HCT116 (cell line): ENCODE measurements around the gene STK31. TPM values are rescaled to one million over a fixed set of nuclear protein-coding genes. Genes with fewer than 3 reads are reported as not detected.

Experiments used
- ATAC-seq: fragments of 200-7000 bp; cut with Tn5 transposase; 2 replicates; pipeline ENCODE4 v1.9.1; 2020; ENCODE audit warnings: mild to moderate bottlenecking, moderate library complexity
- BruUV-seq: library from RNA; stranded (reverse); fragments of 400-500 nt; replicated peaks from 2 replicates; lab custom pipeline; 2021; lab: Mats Ljungman, UMichigan
- CTCF ChIA-PET: fragments of 300-600 bp; sonication (Branson Sonifier 250); formaldehyde crosslinking; loops from one replicate; lab custom pipeline; 2021; ENCODE audit warnings: antibody characterized with exemption; lab: Charles Lee
- POLR2A ChIA-PET: fragments of 300-600, 350-600 bp; sonication (Branson Sonifier 250); formaldehyde crosslinking; loops from one replicate; lab custom pipeline; 2021; ENCODE audit warnings: antibody characterized with exemption; lab: Charles Lee
- RAD21 ChIA-PET, 2 experiments: fragments of 300-600 bp; sonication (Branson Sonifier 250); formaldehyde crosslinking; loops; one replicate each; lab custom pipeline; 2023; ENCODE audit warnings: low total read pairs in 2 of 2; ENCODE audit not compliant: uncharacterized antibody in 2 of 2, unreplicated experiment in 2 of 2, low non-redundant PET in 1 of 2; lab: Charles Lee
- DNase-seq: peaks from one replicate; pipeline ENCODE4 v3.0.0-alpha.2; 2010; ENCODE audit warnings: low read depth, low spot score
- H2AFZ ChIP-seq: fragments of 200-600 bp; shearing (Covaris generic), sonication (generic); 2 replicates; pipeline ENCODE4 v1.6.1; 2017; ENCODE audit warnings: low read depth, mixed run types, mixed read lengths, antibody characterized with exemption, low read length; ENCODE audit not compliant: poor library complexity, severe bottlenecking
- H3K27ac ChIP-seq: 2 replicates; pipeline ENCODE4 v1.5.1; 2012; ENCODE audit warnings: low read depth, low read length
- H3K27me3 ChIP-seq: fragments of 200-600 bp; sonication (generic); 2 replicates; pipeline ENCODE4 v1.6.1; 2016; ENCODE audit warnings: mixed run types, low read length, mixed read lengths; ENCODE audit not compliant: insufficient read depth
- H3K36me3 ChIP-seq, 2 experiments: fragments of 200-500 bp in 1 of 2; fragments of 200-600 bp in 1 of 2; sonication (Bioruptor generic) in 1 of 2; sonication (generic) in 1 of 2; 2 replicates each; pipeline versions ENCODE4 v1.5.1 to v1.6.1; 2014 to 2016; ENCODE audit warnings: low read length in 2 of 2, inconsistent platforms in 1 of 2, mixed read lengths in 1 of 2, mixed run types in 1 of 2; ENCODE audit not compliant: insufficient read depth in 2 of 2, control insufficient read depth in 1 of 2
- H3K4me1 ChIP-seq, 2 experiments: fragments of 200-600 bp in 1 of 2; sonication (generic) in 1 of 2; 2 replicates each; pipeline versions ENCODE4 v1.5.1 to v1.6.1; 2012 to 2017; ENCODE audit warnings: low read length in 2 of 2, inconsistent platforms in 1 of 2, mild to moderate bottlenecking in 1 of 2, mixed read lengths in 1 of 2, mixed run types in 1 of 2, moderate library complexity in 1 of 2; ENCODE audit not compliant: insufficient read depth in 2 of 2, control insufficient read depth in 1 of 2
- H3K4me2 ChIP-seq: fragments of 200-600 bp; sonication (generic); 2 replicates; pipeline ENCODE4 v1.6.1; 2017; ENCODE audit warnings: mixed run types, low read length, mixed read lengths
- H3K4me3 ChIP-seq, 2 experiments: fragments of 200-600 bp in 1 of 2; sonication (generic) in 1 of 2; replicated peaks in 1 of 2; 2 replicates each; pipeline ENCODE4 v1.5.1; 2011 to 2016; ENCODE audit warnings: low read length in 2 of 2, control low read depth in 1 of 2, low read depth in 1 of 2, mild to moderate bottlenecking in 1 of 2, mixed read lengths in 1 of 2, mixed run types in 1 of 2
- H3K79me2 ChIP-seq: fragments of 200-600 bp; sonication (generic); 2 replicates; pipeline ENCODE4 v1.6.1; 2017; ENCODE audit warnings: mild to moderate bottlenecking, mixed run types, low read length, moderate library complexity, mixed read lengths; ENCODE audit not compliant: insufficient read depth
- H3K9ac ChIP-seq: fragments of 200-600 bp; sonication (generic); 2 replicates; pipeline ENCODE4 v1.6.1; 2016; ENCODE audit warnings: low read length, mixed read lengths
- H3K9me2 ChIP-seq: fragments of 200-600 bp; sonication (generic), shearing (Covaris generic); 2 replicates; pipeline ENCODE4 v1.6.1; 2017; ENCODE audit warnings: mixed run types, mild to moderate bottlenecking, moderate library complexity; ENCODE audit not compliant: insufficient read depth
- H3K9me3 ChIP-seq, 2 experiments: fragments of 200-500 bp in 1 of 2; fragments of 200-600 bp in 1 of 2; sonication (Bioruptor generic) in 1 of 2; sonication (generic) in 1 of 2; 2 replicates each; pipeline ENCODE4 v1.6.1; 2014 to 2017; ENCODE audit warnings: low read length in 2 of 2, mixed read lengths in 2 of 2, inconsistent platforms in 1 of 2, low read depth in 1 of 2, mild to moderate bottlenecking in 1 of 2, mixed run types in 1 of 2, moderate library complexity in 1 of 2; ENCODE audit not compliant: control insufficient read depth in 1 of 2, insufficient read depth in 1 of 2
- H4K20me1 ChIP-seq: fragments of 200-600 bp; sonication (generic), shearing (Covaris generic); 2 replicates; pipeline ENCODE4 v1.6.1; 2017; ENCODE audit warnings: mixed run types, mild to moderate bottlenecking, moderate library complexity; ENCODE audit not compliant: insufficient read depth
- CBX3 ChIP-seq: IDR thresholded peaks from 2 replicates; pipeline ENCODE4 v1.6.1; 2012; ENCODE audit warnings: low read depth
- EGR1 ChIP-seq: IDR thresholded peaks from 2 replicates; pipeline ENCODE4 v1.6.1; 2012; ENCODE audit warnings: low read depth
- EZH2phosphoT487 ChIP-seq: fragments of 200-600 bp; IDR thresholded peaks from 2 replicates; pipeline ENCODE4 v1.6.1; 2018; ENCODE audit warnings: antibody characterized with exemption, borderline replicate concordance
- JUND ChIP-seq: IDR thresholded peaks from 2 replicates; pipeline ENCODE4 v1.6.1; 2012
- POLR2AphosphoS5 ChIP-seq: IDR thresholded peaks from 2 replicates; pipeline ENCODE4 v1.6.1; 2011; ENCODE audit warnings: mild to moderate bottlenecking, low read depth, low read length, moderate library complexity
- SRF ChIP-seq: IDR thresholded peaks from 2 replicates; pipeline ENCODE4 v1.6.1; 2012; ENCODE audit warnings: low read depth
- intact Hi-C: fragments of 100-400 bp; cut with micrococcal nuclease; formaldehyde crosslinking; loops from 2 replicates; pipeline ENCODE4 v1.10.0; 2022
- total RNA-seq: library from RNA; stranded (reverse); gene quantifications from one replicate; pipeline ENCODE4 v1.2.1, GENCODE V29; 2021; ENCODE audit not compliant: unreplicated experiment
- TF ChIP-seq, protein P1 (sequence below): IDR thresholded peaks from 2 replicates; pipeline ENCODE4 v1.6.1; 2012; ENCODE audit warnings: low read depth
- TF ChIP-seq, protein P2 (sequence below): IDR thresholded peaks from 2 replicates; pipeline ENCODE4 v1.6.1; 2011; ENCODE audit warnings: mild to moderate bottlenecking, low read length, moderate library complexity; ENCODE audit not compliant: insufficient replicate concordance; ENCODE audit errors: extremely low read depth

STK31 gene
- total RNA-seq, 1 experiment from 2014 or later: not detected

DNA sequence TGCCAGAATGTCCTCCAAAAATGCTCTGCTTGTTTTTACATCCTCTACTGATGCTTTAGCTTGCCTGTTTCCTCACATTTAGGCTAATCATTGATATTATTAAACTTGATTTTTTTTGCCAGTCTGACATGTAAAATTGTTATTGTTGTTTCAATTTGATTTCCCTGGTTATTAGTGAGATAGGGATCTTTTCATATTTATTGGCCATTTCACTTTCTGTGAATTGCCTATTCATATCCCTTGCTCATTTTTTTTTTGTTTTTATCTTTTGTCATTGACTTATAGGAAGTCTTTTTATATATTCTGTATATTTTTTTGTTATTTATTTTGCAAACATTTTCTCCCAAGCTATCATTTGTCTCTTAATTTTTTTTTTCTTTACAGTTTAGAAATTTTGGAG lies 16.8 kb upstream of the STK31 start:
- no peaks in the 10 kb centered on the region for H3K36me3 ChIP-seq
- no peak overlapping the region for H3K4me3 ChIP-seq
- no peak overlapping the region for H2AFZ ChIP-seq
- TF ChIP-seq SRF (no peak), EGR1 (no peak), JUND (no peak), CBX3 (no peak), EZH2phosphoT487 (no peak), POLR2AphosphoS5 (no peak)
- TF ChIP-seq, protein P1, sequence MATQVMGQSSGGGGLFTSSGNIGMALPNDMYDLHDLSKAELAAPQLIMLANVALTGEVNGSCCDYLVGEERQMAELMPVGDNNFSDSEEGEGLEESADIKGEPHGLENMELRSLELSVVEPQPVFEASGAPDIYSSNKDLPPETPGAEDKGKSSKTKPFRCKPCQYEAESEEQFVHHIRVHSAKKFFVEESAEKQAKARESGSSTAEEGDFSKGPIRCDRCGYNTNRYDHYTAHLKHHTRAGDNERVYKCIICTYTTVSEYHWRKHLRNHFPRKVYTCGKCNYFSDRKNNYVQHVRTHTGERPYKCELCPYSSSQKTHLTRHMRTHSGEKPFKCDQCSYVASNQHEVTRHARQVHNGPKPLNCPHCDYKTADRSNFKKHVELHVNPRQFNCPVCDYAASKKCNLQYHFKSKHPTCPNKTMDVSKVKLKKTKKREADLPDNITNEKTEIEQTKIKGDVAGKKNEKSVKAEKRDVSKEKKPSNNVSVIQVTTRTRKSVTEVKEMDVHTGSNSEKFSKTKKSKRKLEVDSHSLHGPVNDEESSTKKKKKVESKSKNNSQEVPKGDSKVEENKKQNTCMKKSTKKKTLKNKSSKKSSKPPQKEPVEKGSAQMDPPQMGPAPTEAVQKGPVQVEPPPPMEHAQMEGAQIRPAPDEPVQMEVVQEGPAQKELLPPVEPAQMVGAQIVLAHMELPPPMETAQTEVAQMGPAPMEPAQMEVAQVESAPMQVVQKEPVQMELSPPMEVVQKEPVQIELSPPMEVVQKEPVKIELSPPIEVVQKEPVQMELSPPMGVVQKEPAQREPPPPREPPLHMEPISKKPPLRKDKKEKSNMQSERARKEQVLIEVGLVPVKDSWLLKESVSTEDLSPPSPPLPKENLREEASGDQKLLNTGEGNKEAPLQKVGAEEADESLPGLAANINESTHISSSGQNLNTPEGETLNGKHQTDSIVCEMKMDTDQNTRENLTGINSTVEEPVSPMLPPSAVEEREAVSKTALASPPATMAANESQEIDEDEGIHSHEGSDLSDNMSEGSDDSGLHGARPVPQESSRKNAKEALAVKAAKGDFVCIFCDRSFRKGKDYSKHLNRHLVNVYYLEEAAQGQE: no peak
- TF ChIP-seq, protein P2, sequence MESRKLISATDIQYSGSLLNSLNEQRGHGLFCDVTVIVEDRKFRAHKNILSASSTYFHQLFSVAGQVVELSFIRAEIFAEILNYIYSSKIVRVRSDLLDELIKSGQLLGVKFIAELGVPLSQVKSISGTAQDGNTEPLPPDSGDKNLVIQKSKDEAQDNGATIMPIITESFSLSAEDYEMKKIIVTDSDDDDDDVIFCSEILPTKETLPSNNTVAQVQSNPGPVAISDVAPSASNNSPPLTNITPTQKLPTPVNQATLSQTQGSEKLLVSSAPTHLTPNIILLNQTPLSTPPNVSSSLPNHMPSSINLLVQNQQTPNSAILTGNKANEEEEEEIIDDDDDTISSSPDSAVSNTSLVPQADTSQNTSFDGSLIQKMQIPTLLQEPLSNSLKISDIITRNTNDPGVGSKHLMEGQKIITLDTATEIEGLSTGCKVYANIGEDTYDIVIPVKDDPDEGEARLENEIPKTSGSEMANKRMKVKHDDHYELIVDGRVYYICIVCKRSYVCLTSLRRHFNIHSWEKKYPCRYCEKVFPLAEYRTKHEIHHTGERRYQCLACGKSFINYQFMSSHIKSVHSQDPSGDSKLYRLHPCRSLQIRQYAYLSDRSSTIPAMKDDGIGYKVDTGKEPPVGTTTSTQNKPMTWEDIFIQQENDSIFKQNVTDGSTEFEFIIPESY: no peak
- peaks cover 3 to 10% of the 10 kb centered on the region in 2 experiments; a peak in 3 of 4 replicates for H3K4me1 ChIP-seq
- H3K9me2 ChIP-seq: no peaks in the 10 kb centered on the region
- POLR2A ChIA-PET: no interaction called here
- CTCF ChIA-PET: no interaction called here
- H3K27ac ChIP-seq: no peak overlapping the region
- no peaks in the 10 kb centered on the region for H4K20me1 ChIP-seq
- RAD21 ChIA-PET: no interaction called here
- no TSS peak for BruUV-seq
- DNase-seq (no peak), ATAC-seq (no peak)
- intact Hi-C loops: no loop called here
- H3K27me3 ChIP-seq: no peaks in the 10 kb centered on the region
- no peaks in the 10 kb centered on the region for H3K79me2 ChIP-seq
- no peak overlapping the region for H3K4me2 ChIP-seq
- H3K9ac ChIP-seq: no peak overlapping the region
- H3K9me3 ChIP-seq: no peaks in the 10 kb centered on the region
